Activated naive CD8-positive, alpha-beta T cell treated with anti-CD3 and anti-CD28 coated beads, Interleukin-2, amount 10 ng/mL, durations not matched to agents 7 days and 5 days (primary cell): ENCODE measurements around the gene LRP6. TPM values are rescaled to one million over a fixed set of nuclear protein-coding genes. Genes with fewer than 3 reads are reported as not detected.

Experiments used
- ATAC-seq: fragments of 150-1000 bp; cut with Tn5 transposase; one replicate; pipeline ENCODE4 v1.10.0; 2021; ENCODE audit warnings: low read depth, moderate library complexity
- POLR2A ChIA-PET: fragments of 350-600 bp; sonication (Branson Sonifier 250); formaldehyde crosslinking; loops from one replicate; lab custom pipeline; 2021; ENCODE audit warnings: antibody characterized with exemption; lab: Charles Lee
- DNase-seq: peaks from one replicate; pipeline ENCODE4 v3.0.0; 2021
- H3K27ac Mint-ChIP-seq: one replicate; pipeline ENCODE4 v1.8.0; 2022; ENCODE audit warnings: mild to moderate bottlenecking, mixed read lengths
- H3K27me3 Mint-ChIP-seq: one replicate; pipeline ENCODE4 v1.8.0; 2022; ENCODE audit warnings: mild to moderate bottlenecking, moderate library complexity, mixed read lengths
- H3K36me3 Mint-ChIP-seq: one replicate; pipeline ENCODE4 v1.8.0; 2021; ENCODE audit warnings: mild to moderate bottlenecking, mixed read lengths
- H3K4me1 Mint-ChIP-seq: one replicate; pipeline ENCODE4 v1.8.0; 2021; ENCODE audit warnings: mixed read lengths
- H3K4me3 Mint-ChIP-seq: one replicate; pipeline ENCODE4 v1.8.0; 2022; ENCODE audit warnings: mild to moderate bottlenecking, moderate library complexity, mixed read lengths
- H3K9me3 Mint-ChIP-seq: one replicate; pipeline ENCODE4 v1.8.0; 2021; ENCODE audit warnings: mixed read lengths
- total RNA-seq, 2 experiments: library from RNA; stranded (reverse); gene quantifications; one replicate each; pipeline ENCODE4 v1.2.3, GENCODE V29; 2021

The LRP6 gene
- total RNA-seq, 2 experiments from 2014 or later, result 0.48 to 1.1 TPM

DNA sequence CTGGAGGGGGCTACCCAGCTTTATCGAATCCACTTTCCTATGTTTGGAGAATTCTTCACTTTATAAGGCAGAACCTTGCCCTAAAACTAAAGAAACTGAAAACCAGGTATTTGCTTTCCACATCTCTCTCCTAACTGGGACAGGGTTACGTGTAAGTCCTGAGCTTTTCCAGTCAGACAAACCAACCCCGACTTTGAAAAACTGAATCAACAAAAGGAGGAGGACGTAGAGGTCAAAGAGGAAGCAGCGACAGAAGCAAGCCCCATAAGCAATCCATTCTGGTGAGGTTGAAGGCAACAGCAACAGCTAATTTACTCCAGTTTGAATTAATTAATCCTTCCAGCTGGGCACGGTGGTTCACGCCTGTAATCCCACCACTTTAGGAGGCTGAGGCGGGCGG lies 47.2 kb downstream of the LRP6 start:
- H3K27ac Mint-ChIP-seq, result no peak overlapping the region
- ATAC-seq (no peak), DNase-seq (no peak)
- H3K9me3 Mint-ChIP-seq, result peaks cover 1% of the 10 kb centered on the region
- H3K4me1 Mint-ChIP-seq, result peaks cover 4% of the 10 kb centered on the region
- H3K4me3 Mint-ChIP-seq, result no peak overlapping the region
- H3K27me3 Mint-ChIP-seq, result peaks cover 54% of the 10 kb centered on the region
- POLR2A ChIA-PET, result no interaction called here
- H3K36me3 Mint-ChIP-seq, result no peaks in the 10 kb centered on the region

DNA sequence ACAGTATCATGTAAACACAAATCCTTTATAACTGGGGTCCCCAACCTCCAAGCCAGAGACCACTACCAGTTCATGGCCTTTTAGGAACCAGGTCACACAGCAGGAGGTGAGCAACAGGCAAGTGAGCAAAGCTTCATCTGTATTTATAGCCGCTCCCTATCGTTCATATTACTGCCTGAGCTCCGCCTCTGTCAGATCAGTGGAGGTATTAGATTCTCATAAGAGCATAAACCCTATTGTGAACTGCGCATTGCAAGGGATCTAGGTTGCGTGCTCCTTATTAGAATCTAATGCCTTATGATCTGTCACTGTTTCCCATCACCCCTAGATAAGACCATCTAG lies 49.9 kb downstream of the LRP6 start:
- H3K4me1 Mint-ChIP-seq, result peaks cover 5% of the 10 kb centered on the region
- H3K27me3 Mint-ChIP-seq, result peaks cover 69% of the 10 kb centered on the region
- no peak overlapping the region for H3K4me3 Mint-ChIP-seq

DNA sequence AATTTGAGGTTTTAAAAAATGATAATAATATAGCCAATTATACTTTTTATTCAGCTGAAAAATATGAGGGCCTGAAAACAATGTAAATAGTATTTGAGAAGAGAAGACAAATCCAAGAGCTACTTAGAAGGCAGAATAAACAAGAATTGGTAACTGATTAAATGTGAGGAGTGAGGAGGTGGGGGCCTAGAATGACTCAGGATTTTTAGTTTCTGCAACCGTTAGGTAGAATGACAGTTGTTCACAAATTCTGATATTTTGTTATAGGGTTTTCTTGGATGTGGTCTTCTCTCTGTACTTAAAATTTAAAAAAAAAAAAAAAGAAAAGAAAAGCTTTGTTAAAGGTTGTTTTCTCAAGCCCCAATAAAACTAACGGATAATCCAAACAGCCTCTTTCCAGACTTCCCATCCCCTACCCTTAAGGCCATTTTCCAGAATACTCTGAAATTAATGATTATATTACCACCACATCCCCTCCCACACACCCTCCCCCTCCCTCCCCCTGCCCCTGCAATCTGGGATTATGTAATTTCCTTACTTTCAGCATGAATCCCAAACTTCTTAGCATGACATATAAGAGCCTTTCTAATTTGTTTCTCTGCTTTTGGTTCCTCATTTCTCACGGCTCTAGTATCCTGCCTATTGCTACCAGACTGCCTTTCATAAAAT lies 50.4 kb downstream of the LRP6 start:
- H3K36me3 Mint-ChIP-seq, result no peaks in the 10 kb centered on the region
- H3K4me1 Mint-ChIP-seq, result peaks cover 5% of the 10 kb centered on the region
- POLR2A ChIA-PET, result no interaction called here
- H3K27ac Mint-ChIP-seq, result no peak overlapping the region
- peaks cover 1% of the 10 kb centered on the region for H3K9me3 Mint-ChIP-seq
- ATAC-seq (no peak), DNase-seq (no peak)
- peaks cover 69% of the 10 kb centered on the region for H3K27me3 Mint-ChIP-seq
- H3K4me3 Mint-ChIP-seq, result no peak overlapping the region

More for the DNA sequence above, 49.9 kb downstream of the LRP6 start:
- peaks cover 1% of the 10 kb centered on the region for H3K9me3 Mint-ChIP-seq
- POLR2A ChIA-PET, result no interaction called here
- no peaks in the 10 kb centered on the region for H3K36me3 Mint-ChIP-seq
- no peak for ATAC-seq
- H3K27ac Mint-ChIP-seq, result no peak overlapping the region
- DNase-seq, result no peak

- no peak overlapping the region for H3K27ac Mint-ChIP-seq
These were observed 52.2 kb downstream of the LRP6 start for GRCh38 chr12:12214635-12215131.

GRCh38 chr12:12214201-12214600 lies 52.6 kb downstream of the LRP6 start:
- ATAC-seq (no peak), DNase-seq (no peak)
- Mint-ChIP-seq H3K36me3 (no peaks in the 10 kb centered on the region), H3K9me3 (peaks cover 1% of the 10 kb centered on the region), H3K4me1 (peaks cover 14% of the 10 kb centered on the region), H3K27ac (no peak overlapping the region), H3K27me3 (peaks cover 56% of the 10 kb centered on the region), H3K4me3 (no peak overlapping the region)
- POLR2A ChIA-PET, result no interaction called here

More at GRCh38 chr12:12214635-12215131, 52.2 kb downstream of the LRP6 start:
- ATAC-seq (no peak), DNase-seq (no peak)
- peaks cover 14% of the 10 kb centered on the region for H3K4me1 Mint-ChIP-seq
- peaks cover 1% of the 10 kb centered on the region for H3K9me3 Mint-ChIP-seq
- no peak overlapping the region for H3K4me3 Mint-ChIP-seq
- H3K27me3 Mint-ChIP-seq, result peaks cover 60% of the 10 kb centered on the region
- POLR2A ChIA-PET, result no interaction called here
- no peaks in the 10 kb centered on the region for H3K36me3 Mint-ChIP-seq

- Mint-ChIP-seq H3K4me1 (peaks cover 14% of the 10 kb centered on the region), H3K4me3 (no peak overlapping the region), H3K27me3 (peaks cover 61% of the 10 kb centered on the region), H3K27ac (no peak overlapping the region), H3K9me3 (no peaks in the 10 kb centered on the region), H3K36me3 (no peaks in the 10 kb centered on the region)
- POLR2A ChIA-PET, result no interaction called here
- DNase-seq (no peak), ATAC-seq (no peak)
These were observed 54.1 kb downstream of the LRP6 start for GRCh38 chr12:12212769-12213168.

DNA sequence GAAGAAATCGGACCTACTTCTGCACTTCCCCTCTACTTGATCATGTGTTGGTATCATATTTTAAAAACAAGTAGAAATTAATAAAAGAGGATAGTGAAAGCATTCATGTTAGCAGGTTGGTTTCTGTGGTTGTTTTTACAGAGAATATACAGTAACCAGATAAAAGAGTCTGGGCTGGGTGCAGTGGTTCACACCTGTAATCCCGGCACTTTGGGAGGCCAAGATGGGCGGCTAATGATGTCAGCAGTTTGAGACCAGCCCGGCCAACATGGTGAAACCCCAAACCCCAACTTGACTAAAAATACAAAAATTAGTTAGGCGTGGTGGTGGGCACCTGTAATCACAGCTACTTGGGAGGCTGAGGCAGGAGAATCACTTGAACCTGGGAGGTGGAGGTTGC lies 55.9 kb downstream of the LRP6 start:
- POLR2A ChIA-PET, result no interaction called here
- no peak overlapping the region for H3K27ac Mint-ChIP-seq
- peaks cover 14% of the 10 kb centered on the region for H3K4me1 Mint-ChIP-seq
- no peaks in the 10 kb centered on the region for H3K9me3 Mint-ChIP-seq
- DNase-seq (peak; percentile 36), ATAC-seq (peak; percentile 66)
- no peak overlapping the region for H3K4me3 Mint-ChIP-seq
- H3K36me3 Mint-ChIP-seq, result no peaks in the 10 kb centered on the region
- H3K27me3 Mint-ChIP-seq, result peaks cover 52% of the 10 kb centered on the region

DNA sequence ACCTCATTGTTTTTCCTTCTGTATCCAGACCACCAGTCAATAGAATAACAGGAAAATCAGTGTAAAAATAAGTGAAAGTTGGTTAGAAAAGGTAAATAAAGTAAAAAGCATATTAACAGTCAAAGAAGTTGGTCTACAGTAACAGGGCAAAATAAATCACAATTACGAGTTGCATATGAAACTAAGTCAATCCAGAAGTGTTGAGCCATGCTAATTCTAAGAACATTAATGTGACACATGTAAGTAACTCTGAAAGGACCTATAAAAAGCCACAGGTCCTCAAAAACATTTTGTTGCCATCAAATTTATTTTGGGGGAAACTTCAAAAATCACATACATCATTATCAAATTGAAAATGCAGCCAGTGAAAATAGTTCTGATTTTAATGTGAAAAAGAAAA lies 56.4 kb downstream of the LRP6 start:
- Mint-ChIP-seq H3K4me1 (peaks cover 14% of the 10 kb centered on the region), H3K36me3 (no peaks in the 10 kb centered on the region), H3K4me3 (no peak overlapping the region), H3K27ac (no peak overlapping the region), H3K9me3 (no peaks in the 10 kb centered on the region), H3K27me3 (peaks cover 50% of the 10 kb centered on the region)
- ATAC-seq (no peak), DNase-seq (no peak)
- POLR2A ChIA-PET, result no interaction called here

GRCh38 chr12:12209675-12210074 lies 57.2 kb downstream of the LRP6 start:
- H3K27ac Mint-ChIP-seq, result no peak overlapping the region
- H3K4me3 Mint-ChIP-seq, result no peak overlapping the region
- H3K27me3 Mint-ChIP-seq, result peaks cover 48% of the 10 kb centered on the region
- ATAC-seq (no peak), DNase-seq (no peak)
- H3K4me1 Mint-ChIP-seq, result peaks cover 10% of the 10 kb centered on the region
- H3K36me3 Mint-ChIP-seq, result no peaks in the 10 kb centered on the region
- no peaks in the 10 kb centered on the region for H3K9me3 Mint-ChIP-seq
- POLR2A ChIA-PET, result no interaction called here

- POLR2A ChIA-PET, result no interaction called here
- ATAC-seq (no peak), DNase-seq (no peak)
- Mint-ChIP-seq H3K27me3 (peaks cover 45% of the 10 kb centered on the region), H3K4me3 (no peak overlapping the region), H3K9me3 (no peaks in the 10 kb centered on the region), H3K36me3 (no peaks in the 10 kb centered on the region), H3K27ac (no peak overlapping the region), H3K4me1 (peaks cover 9% of the 10 kb centered on the region)
These were observed 57.8 kb downstream of the LRP6 start for GRCh38 chr12:12209043-12209442.

- no peak overlapping the region for H3K27ac Mint-ChIP-seq
- POLR2A ChIA-PET, result no interaction called here
- no peak overlapping the region for H3K4me3 Mint-ChIP-seq
- H3K4me1 Mint-ChIP-seq, result peaks cover 9% of the 10 kb centered on the region
- peaks cover 50% of the 10 kb centered on the region for H3K27me3 Mint-ChIP-seq
- no peaks in the 10 kb centered on the region for H3K9me3 Mint-ChIP-seq
- H3K36me3 Mint-ChIP-seq, result no peaks in the 10 kb centered on the region
- DNase-seq, result no peak
- no peak for ATAC-seq
These were observed 59.1 kb downstream of the LRP6 start for GRCh38 chr12:12207746-12208145.

GRCh38 chr12:12206776-12207388 lies 60.0 kb downstream of the LRP6 start:
- no peaks in the 10 kb centered on the region for H3K9me3 Mint-ChIP-seq
- POLR2A ChIA-PET, result no interaction called here
- no peak overlapping the region for H3K27ac Mint-ChIP-seq
- ATAC-seq, result no peak
- no peak overlapping the region for H3K4me3 Mint-ChIP-seq
- no peaks in the 10 kb centered on the region for H3K36me3 Mint-ChIP-seq
- no peak for DNase-seq
- H3K27me3 Mint-ChIP-seq, result peaks cover 51% of the 10 kb centered on the region
- peaks cover 9% of the 10 kb centered on the region for H3K4me1 Mint-ChIP-seq

- peaks cover 2% of the 10 kb centered on the region for H3K9me3 Mint-ChIP-seq
- H3K4me1 Mint-ChIP-seq, result no peaks in the 10 kb centered on the region
- no peak overlapping the region for H3K27ac Mint-ChIP-seq
- H3K36me3 Mint-ChIP-seq, result peaks cover 5% of the 10 kb centered on the region
- no peak overlapping the region for H3K4me3 Mint-ChIP-seq
- no peak for ATAC-seq
- DNase-seq, result no peak
- H3K27me3 Mint-ChIP-seq, result peaks cover 57% of the 10 kb centered on the region
- POLR2A ChIA-PET, result no interaction called here
These were observed 64.1 kb downstream of the LRP6 start for GRCh38 chr12:12202747-12203146.

- peaks cover 56% of the 10 kb centered on the region for H3K27me3 Mint-ChIP-seq
- H3K27ac Mint-ChIP-seq, result no peak overlapping the region
- no peak for ATAC-seq
- POLR2A ChIA-PET, result no interaction called here
- H3K4me1 Mint-ChIP-seq, result no peaks in the 10 kb centered on the region
- no peak overlapping the region for H3K4me3 Mint-ChIP-seq
- peaks cover 5% of the 10 kb centered on the region for H3K36me3 Mint-ChIP-seq
- no peak for DNase-seq
- peaks cover 6% of the 10 kb centered on the region for H3K9me3 Mint-ChIP-seq
These were observed 64.7 kb downstream of the LRP6 start for GRCh38 chr12:12202105-12202504.
